Neural crest cell (in vitro differentiated cells): ENCODE data around the gene NRAS. TPM values are rescaled to one million over a fixed set of nuclear protein-coding genes. Genes with fewer than 3 reads are reported as not detected.

Source experiments
- DNase-seq: peaks from one replicate; pipeline ENCODE4 v3.0.0; 2021; ENCODE audit warnings: low read depth, mixed read lengths, low spot score
- H3K27ac Mint-ChIP-seq: one replicate; pipeline ENCODE4 v1.8.0; 2021; ENCODE audit warnings: mild to moderate bottlenecking, mixed read lengths; ENCODE audit not compliant: unreplicated experiment
- H3K27me3 Mint-ChIP-seq: 2 replicates; pipeline ENCODE4 v1.8.0; 2021; ENCODE audit warnings: low read depth, mild to moderate bottlenecking, mixed read lengths
- H3K36me3 Mint-ChIP-seq: 2 replicates; pipeline ENCODE4 v1.8.0; 2021; ENCODE audit warnings: low read depth, mild to moderate bottlenecking, mixed read lengths
- H3K4me1 Mint-ChIP-seq: 2 replicates; pipeline ENCODE4 v1.8.0; 2021; ENCODE audit warnings: mixed read lengths
- H3K4me3 Mint-ChIP-seq: one replicate; pipeline ENCODE4 v1.8.0; 2021; ENCODE audit warnings: mild to moderate bottlenecking, mixed read lengths
- H3K9me3 Mint-ChIP-seq: 2 replicates; pipeline ENCODE4 v1.8.0; 2021; ENCODE audit warnings: mixed read lengths
- total RNA-seq: library from RNA; stranded (reverse); gene quantifications from 2 replicates; pipeline ENCODE4 v1.2.1, GENCODE V29; 2021
- TF ChIP-seq, protein P1 (sequence below): fragments of 200-600 bp; sonication (generic); conservative IDR thresholded peaks from 2 replicates; pipeline ENCODE4 v1.5.0; 2021; ENCODE audit warnings: antibody characterized with exemption, mild to moderate bottlenecking

The NRAS gene
- total RNA-seq, 1 donor from 2014 or later: 64.8 TPM

DNA sequence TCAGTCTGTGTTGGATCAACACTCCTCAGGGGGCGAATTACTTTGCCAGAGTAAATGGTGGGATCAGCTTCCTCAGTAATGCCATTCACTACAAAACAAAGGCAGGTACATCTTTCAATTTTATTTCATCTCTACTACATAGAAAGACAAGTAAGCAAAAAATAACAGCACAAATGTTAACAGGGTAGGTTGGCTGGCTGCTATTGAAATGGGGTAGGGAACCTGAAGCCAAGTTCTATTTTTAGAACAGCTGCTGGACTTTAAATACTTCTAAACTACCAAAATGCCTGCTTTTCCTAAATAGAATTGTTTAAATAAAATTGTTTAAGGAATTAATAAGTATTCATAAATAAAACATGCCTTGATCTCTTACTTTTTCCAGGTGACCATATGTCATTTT lies 7.3 kb upstream of the NRAS start:
- Mint-ChIP-seq H3K36me3 (peaks cover 43% of the 10 kb centered on the region), H3K27ac (no peak overlapping the region), H3K4me1 (no peaks in the 10 kb centered on the region), H3K4me3 (no peak overlapping the region), H3K9me3 (no peaks in the 10 kb centered on the region), H3K27me3 (no peaks in the 10 kb centered on the region)
- DNase-seq: no peak
- TF ChIP-seq, protein P1, sequence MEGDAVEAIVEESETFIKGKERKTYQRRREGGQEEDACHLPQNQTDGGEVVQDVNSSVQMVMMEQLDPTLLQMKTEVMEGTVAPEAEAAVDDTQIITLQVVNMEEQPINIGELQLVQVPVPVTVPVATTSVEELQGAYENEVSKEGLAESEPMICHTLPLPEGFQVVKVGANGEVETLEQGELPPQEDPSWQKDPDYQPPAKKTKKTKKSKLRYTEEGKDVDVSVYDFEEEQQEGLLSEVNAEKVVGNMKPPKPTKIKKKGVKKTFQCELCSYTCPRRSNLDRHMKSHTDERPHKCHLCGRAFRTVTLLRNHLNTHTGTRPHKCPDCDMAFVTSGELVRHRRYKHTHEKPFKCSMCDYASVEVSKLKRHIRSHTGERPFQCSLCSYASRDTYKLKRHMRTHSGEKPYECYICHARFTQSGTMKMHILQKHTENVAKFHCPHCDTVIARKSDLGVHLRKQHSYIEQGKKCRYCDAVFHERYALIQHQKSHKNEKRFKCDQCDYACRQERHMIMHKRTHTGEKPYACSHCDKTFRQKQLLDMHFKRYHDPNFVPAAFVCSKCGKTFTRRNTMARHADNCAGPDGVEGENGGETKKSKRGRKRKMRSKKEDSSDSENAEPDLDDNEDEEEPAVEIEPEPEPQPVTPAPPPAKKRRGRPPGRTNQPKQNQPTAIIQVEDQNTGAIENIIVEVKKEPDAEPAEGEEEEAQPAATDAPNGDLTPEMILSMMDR: no peak

DNA sequence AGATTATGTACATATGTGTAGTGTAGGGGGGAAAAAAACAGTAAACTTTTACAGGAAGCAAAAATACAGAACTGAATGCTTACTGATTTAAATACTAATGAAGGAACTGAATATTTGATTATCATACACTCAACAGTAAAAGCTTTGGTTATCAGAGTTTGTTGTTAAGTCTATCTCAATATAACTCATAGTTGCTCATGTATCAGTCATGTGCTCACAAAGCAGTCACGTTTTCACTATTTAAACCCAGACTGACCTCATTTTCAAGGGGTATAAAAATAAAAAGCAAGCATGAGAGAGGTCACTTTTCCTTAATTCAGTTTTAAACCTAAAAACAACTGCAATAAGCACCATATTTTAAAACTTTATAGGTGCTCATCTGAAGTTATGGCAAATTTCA lies 6.9 kb upstream of the NRAS start:
- Mint-ChIP-seq H3K4me1 (no peaks in the 10 kb centered on the region), H3K36me3 (peaks cover 44% of the 10 kb centered on the region), H3K4me3 (no peak overlapping the region), H3K9me3 (no peaks in the 10 kb centered on the region), H3K27me3 (no peaks in the 10 kb centered on the region), H3K27ac (no peak overlapping the region)
- DNase-seq: no peak
- TF ChIP-seq, protein P1: no peak

DNA sequence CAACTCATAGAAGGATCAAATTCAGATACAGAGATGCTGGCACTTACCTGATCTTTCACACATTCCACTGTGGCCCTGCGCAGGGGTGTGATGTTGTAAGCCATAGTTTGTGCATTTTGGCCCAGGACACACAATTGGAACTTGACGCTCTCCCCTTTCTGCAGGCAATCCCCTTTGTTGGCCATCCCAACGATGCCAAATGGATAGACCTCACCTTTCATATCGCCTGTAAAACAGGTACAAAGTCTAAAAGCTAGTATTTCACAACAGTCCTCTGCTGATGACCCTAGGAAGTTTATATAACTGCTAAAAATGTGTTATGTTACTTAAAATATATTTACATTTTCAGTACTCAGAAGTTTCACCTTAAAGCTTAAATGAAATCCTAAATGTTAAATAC lies 3.9 kb upstream of the NRAS start:
- H3K4me3 Mint-ChIP-seq: no peak overlapping the region
- no peak overlapping the region for H3K27ac Mint-ChIP-seq
- no peaks in the 10 kb centered on the region for H3K9me3 Mint-ChIP-seq
- DNase-seq: no peak
- peaks cover 38% of the 10 kb centered on the region for H3K36me3 Mint-ChIP-seq
- H3K4me1 Mint-ChIP-seq: peaks cover 18% of the 10 kb centered on the region
- TF ChIP-seq, protein P1: no peak
- H3K27me3 Mint-ChIP-seq: no peaks in the 10 kb centered on the region

DNA sequence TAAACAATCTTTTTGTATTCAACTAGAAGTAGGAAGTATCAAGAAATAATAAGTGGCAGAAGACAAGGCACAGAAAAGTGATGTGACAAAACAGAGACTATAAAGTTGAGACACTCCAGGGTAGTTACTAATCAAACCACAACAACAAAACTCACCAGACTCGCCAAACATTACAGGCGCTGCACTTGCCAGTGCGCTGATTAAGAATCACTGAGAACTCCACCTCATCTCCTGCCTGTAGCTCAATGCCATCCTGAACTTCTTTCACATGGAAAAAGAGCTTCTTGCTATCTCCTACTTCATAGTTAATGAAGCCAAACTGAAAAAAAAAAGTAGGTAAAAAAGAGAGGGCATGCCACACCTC lies 2.8 kb upstream of the NRAS start:
- Mint-ChIP-seq H3K4me3 (peak overlapping the region; percentile 42), H3K27ac (no peak overlapping the region), H3K27me3 (no peaks in the 10 kb centered on the region), H3K36me3 (peaks cover 32% of the 10 kb centered on the region), H3K4me1 (peaks cover 19% of the 10 kb centered on the region), H3K9me3 (no peaks in the 10 kb centered on the region)
- TF ChIP-seq, protein P1: no peak
- DNase-seq: no peak

DNA sequence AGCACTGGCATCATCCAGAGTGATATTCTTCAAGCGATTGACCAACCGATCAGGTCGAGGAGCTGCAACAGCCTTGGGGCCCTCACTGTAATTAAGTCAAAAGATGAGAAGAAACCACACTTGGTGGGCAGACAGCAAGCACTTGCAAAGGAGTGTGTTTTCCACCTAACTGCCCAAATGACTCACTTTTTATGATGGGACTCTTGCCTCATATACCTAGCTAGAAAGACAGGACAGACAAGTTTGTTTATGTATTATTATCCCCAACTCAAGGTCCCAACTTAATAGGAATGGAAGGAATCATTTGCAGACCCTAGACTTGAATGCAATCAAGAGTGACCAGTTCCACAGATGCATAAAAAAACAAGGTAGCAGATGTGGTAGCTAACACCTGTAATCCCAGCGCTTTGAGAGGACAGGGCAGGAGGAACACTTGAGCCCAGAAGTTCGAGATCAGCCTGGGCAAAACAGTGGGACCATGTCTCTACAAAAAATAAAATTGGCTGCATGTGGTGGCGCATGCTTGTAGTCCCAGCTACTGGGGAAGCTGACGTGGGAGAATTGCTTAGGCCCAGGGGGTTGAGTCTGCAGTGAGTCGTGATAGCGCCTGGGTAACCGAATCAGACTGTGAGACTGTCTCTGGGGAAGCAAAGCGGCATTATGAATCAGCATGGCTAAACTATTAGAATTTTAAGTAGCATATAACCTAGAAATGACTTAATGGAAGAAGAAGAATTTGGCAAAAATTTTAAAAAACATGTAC lies 2.3 kb upstream of the NRAS start:
- peak overlapping the region; percentile 51 for H3K4me3 Mint-ChIP-seq
- peaks cover 29% of the 10 kb centered on the region for H3K36me3 Mint-ChIP-seq
- H3K9me3 Mint-ChIP-seq: no peaks in the 10 kb centered on the region
- DNase-seq: no peak
- TF ChIP-seq, protein P1: no peak
- H3K27me3 Mint-ChIP-seq: no peaks in the 10 kb centered on the region
- no peak overlapping the region for H3K27ac Mint-ChIP-seq
- peaks cover 19% of the 10 kb centered on the region for H3K4me1 Mint-ChIP-seq
